K562 (cell line): ENCODE results near the gene GPR183. TPM values are rescaled to one million over a fixed set of nuclear protein-coding genes. Genes with fewer than 3 reads are reported as not detected.

Source experiments
- ARID2 ChIP-seq: fragments of 450-650 bp; IDR thresholded peaks from 2 replicates; pipeline ENCODE4 v1.6.1; 2017; ENCODE audit warnings: antibody characterized with exemption, mild to moderate bottlenecking
- BRF1 ChIP-seq: IDR thresholded peaks from 3 replicates; pipeline ENCODE4 v1.6.1; 2011; ENCODE audit warnings: borderline replicate concordance, mild to moderate bottlenecking; ENCODE audit not compliant: insufficient read length; ENCODE audit errors: extremely low read depth
- CSDE1 ChIP-seq, 2 experiments: fragments of 450-650 bp; IDR thresholded peaks; 2 replicates each; pipeline ENCODE4 v1.6.1; 2016; ENCODE audit warnings: mild to moderate bottlenecking in 1 of 2
- ELF4 ChIP-seq: fragments of 450-650 bp; formaldehyde crosslinking; IDR thresholded peaks from 2 replicates; pipeline ENCODE4 v1.4.0; 2022; ENCODE audit warnings: missing genetic modification characterization
- HNRNPH1 ChIP-seq: fragments of 200-400 bp; formaldehyde crosslinking; optimal IDR thresholded peaks from 2 replicates; pipeline ENCODE3; 2017; ENCODE audit warnings: low read depth, mild to moderate bottlenecking, low read length, moderate library complexity
- IFI16 ChIP-seq: fragments of 250-450 bp; sonication (Bioruptor Pico); IDR thresholded peaks from 2 replicates; pipeline ENCODE4 v2.1.2; 2022; ENCODE audit warnings: mild to moderate bottlenecking, inconsistent platforms
- MYNN ChIP-seq, 2 experiments: sonication (generic); formaldehyde crosslinking in 1 of 2; IDR thresholded peaks; 2 replicates each; pipeline versions ENCODE4 v1.5.0 to v1.6.1; 2016 to 2020; ENCODE audit warnings: antibody characterized with exemption in 1 of 2, missing genetic modification reagents in 1 of 2
- NR1H2 ChIP-seq: sonication (generic); formaldehyde crosslinking; IDR thresholded peaks from 2 replicates; pipeline ENCODE4 v1.4.0; 2020; ENCODE audit warnings: mild to moderate bottlenecking, missing genetic modification reagents
- RAD51 ChIP-seq: fragments of 450-650 bp; IDR thresholded peaks from 2 replicates; pipeline ENCODE4 v1.7.1; 2016; ENCODE audit warnings: low read depth, mild to moderate bottlenecking, borderline replicate concordance
- RFX1 ChIP-seq: fragments of 450-650 bp; IDR thresholded peaks from 2 replicates; pipeline ENCODE4 v1.6.1; 2016; ENCODE audit warnings: mild to moderate bottlenecking, moderate library complexity
- SLC30A9 ChIP-seq: fragments of 250-450 bp; sonication (Bioruptor Pico); IDR thresholded peaks from 2 replicates; pipeline ENCODE4 v1.8.0; 2022; ENCODE audit warnings: mild to moderate bottlenecking, moderate library complexity
- SMARCE1 ChIP-seq: fragments of 450-650 bp; IDR thresholded peaks from 2 replicates; pipeline ENCODE4 v1.7.1; 2016; ENCODE audit warnings: mild to moderate bottlenecking
- SOX6 ChIP-seq: fragments of 450-650 bp; IDR thresholded peaks from 2 replicates; pipeline ENCODE4 v1.6.1; 2014; ENCODE audit warnings: mild to moderate bottlenecking
- SP1 ChIP-seq: sonication (generic); formaldehyde crosslinking; IDR thresholded peaks from 2 replicates; pipeline ENCODE4 v1.8.1; 2022; ENCODE audit warnings: mild to moderate bottlenecking, missing genetic modification reagents
- ZNF212 ChIP-seq: fragments of 450-650 bp; formaldehyde crosslinking; IDR thresholded peaks from 2 replicates; pipeline ENCODE4 v1.4.0; 2020; ENCODE audit warnings: mild to moderate bottlenecking
- ZNF232 ChIP-seq: sonication (generic); formaldehyde crosslinking; IDR thresholded peaks from 2 replicates; pipeline ENCODE4 v1.8.0; 2022; ENCODE audit warnings: mild to moderate bottlenecking, missing genetic modification reagents
- ZNF316 ChIP-seq: fragments of 450-650 bp; IDR thresholded peaks from 2 replicates; pipeline ENCODE4 v1.6.1; 2016
- ZNF354B ChIP-seq: fragments of 250-450 bp; sonication (Bioruptor Pico); IDR thresholded peaks from 2 replicates; pipeline ENCODE4 v1.4.0; 2020
- ZNF830 ChIP-seq: fragments of 250-450 bp; sonication (Bioruptor Pico); IDR thresholded peaks from 2 replicates; pipeline ENCODE4 v1.5.0; 2021; ENCODE audit warnings: mild to moderate bottlenecking
- ZSCAN29 ChIP-seq: fragments of 450-650 bp; IDR thresholded peaks from 2 replicates; pipeline ENCODE4 v1.6.1; 2017
- polyA plus RNA-seq, 8 experiments: library from polyadenylated mRNA; depleted of rRNA in 4 of 8; stranded (reverse) in 5 of 8; unstranded in 3 of 8; fragments of >200 nt; fragmentation: Nextera tagmentation in 2 of 8; fragmentation: Illumina TruSeq in 1 of 8; extraction: Ambion mirVana in 2 of 8; extraction: Trizol in 1 of 8; gene quantifications; 2 replicates each; pipeline versions ENCODE4 v1.2.1 to v1.2.3, GENCODE V29; 2011 to 2014; ENCODE audit warnings: inconsistent platforms in 1 of 8, missing spikeins in 1 of 8
- total RNA-seq, 7 experiments: library from RNA; depleted of rRNA in 6 of 7; stranded (reverse); fragments of >200 nt in 6 of 7; fragmentation: Illumina TruSeq in 2 of 7; extraction: Trizol in 2 of 7; gene quantifications; 2 replicates each; pipeline versions ENCODE4 v1.2.1 to v1.2.3, GENCODE V29; 2011 to 2021; ENCODE audit warnings: low replicate concordance in 1 of 7
- TF ChIP-seq, protein P1 (sequence below): fragments of 250-450 bp; sonication (Bioruptor Pico); IDR thresholded peaks from 2 replicates; pipeline ENCODE4 v1.4.0; 2020; ENCODE audit warnings: mild to moderate bottlenecking, moderate library complexity
- TF ChIP-seq, protein P2 (sequence below), 2 experiments: fragments of 250-450 bp in 1 of 2; fragments of 450-650 bp in 1 of 2; sonication (Bioruptor Pico) in 1 of 2; IDR thresholded peaks; 2 replicates each; pipeline versions ENCODE4 v1.6.1 to v1.8.0; 2016 to 2021; ENCODE audit warnings: mild to moderate bottlenecking in 2 of 2, moderate library complexity in 2 of 2, missing compliant biosample characterization in 1 of 2, missing genetic modification characterization in 1 of 2
- TF ChIP-seq, protein P3 (sequence below): sonication (generic); formaldehyde crosslinking; IDR thresholded peaks from 2 replicates; pipeline ENCODE4 v1.8.1; 2023; ENCODE audit warnings: missing genetic modification reagents, mild to moderate bottlenecking, borderline replicate concordance

The GPR183 gene
- total and polyA plus RNA-seq, 9 of the 15 experiments (the other 6 are each of a cell fraction or from before 2014, with no cell fraction given), result 1.3 to 10.2 (median 3.7) TPM

DNA sequence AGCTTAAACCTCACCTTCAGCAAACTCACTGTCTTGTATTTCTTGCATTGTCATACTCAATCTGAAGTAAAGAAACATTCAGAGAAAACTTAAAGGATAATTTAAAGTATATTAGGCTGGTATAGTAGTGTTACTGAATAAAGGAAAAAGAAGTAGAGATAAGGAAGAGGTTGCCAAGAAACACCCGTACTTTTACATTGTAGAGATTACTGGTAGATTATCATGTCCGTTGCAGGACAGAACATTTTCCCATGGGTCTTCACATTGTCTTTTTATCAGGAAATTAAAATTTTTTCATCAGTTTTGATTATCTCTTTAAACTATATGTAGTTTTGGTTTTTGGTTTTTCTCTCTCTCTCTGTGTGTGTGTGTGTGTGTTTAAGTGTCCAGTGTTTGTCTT, 19.9 kb upstream of the GPR183 start (continued):
- TF ChIP-seq, protein P1, sequence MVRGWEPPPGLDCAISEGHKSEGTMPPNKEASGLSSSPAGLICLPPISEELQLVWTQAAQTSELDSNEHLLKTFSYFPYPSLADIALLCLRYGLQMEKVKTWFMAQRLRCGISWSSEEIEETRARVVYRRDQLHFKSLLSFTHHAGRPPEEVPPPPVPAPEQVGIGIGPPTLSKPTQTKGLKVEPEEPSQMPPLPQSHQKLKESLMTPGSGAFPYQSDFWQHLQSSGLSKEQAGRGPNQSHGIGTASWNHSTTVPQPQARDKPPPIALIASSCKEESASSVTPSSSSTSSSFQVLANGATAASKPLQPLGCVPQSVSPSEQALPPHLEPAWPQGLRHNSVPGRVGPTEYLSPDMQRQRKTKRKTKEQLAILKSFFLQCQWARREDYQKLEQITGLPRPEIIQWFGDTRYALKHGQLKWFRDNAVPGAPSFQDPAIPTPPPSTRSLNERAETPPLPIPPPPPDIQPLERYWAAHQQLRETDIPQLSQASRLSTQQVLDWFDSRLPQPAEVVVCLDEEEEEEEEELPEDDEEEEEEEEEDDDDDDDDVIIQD (CRISPR knock-in tag), result no peak
- TF ChIP-seq RAD51 (no peak), BRF1 (no peak), ARID2 (no peak), CSDE1 (IDR thresholded peaks at IDR 0.05) (no peak), SLC30A9 (CRISPR knock-in tag) (no peak), NR1H2 (CRISPR knock-in tag) (no peak), HNRNPH1 (no peak), ZNF316 (no peak), ZSCAN29 (no peak), ZNF354B (no peak), SP1 (CRISPR knock-in tag) (no peak), SOX6 (0 out of 2 replicates have a peak, but pooled peaks have one; percentile 18), MYNN (IDR thresholded peaks at IDR 0.05) (peak; percentile 95), MYNN (CRISPR knock-in tag; IDR thresholded peaks at IDR 0.05) (peak; percentile 50; the same call in 1 of the 2 replicates), IFI16 (no peak), ZNF232 (CRISPR knock-in tag) (no peak), ZNF212 (no peak), RFX1 (peak; percentile 57), ELF4 (CRISPR knock-in tag) (no peak), ZNF830 (CRISPR knock-in tag) (no peak), SMARCE1 (0 out of 2 replicates have a peak, but pooled peaks have one; percentile 18)
- TF ChIP-seq, protein P2, sequence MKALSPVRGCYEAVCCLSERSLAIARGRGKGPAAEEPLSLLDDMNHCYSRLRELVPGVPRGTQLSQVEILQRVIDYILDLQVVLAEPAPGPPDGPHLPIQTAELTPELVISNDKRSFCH (CRISPR knock-in tag; IDR thresholded peaks at IDR 0.05), result no peak
- TF ChIP-seq, protein P2 (tag; IDR thresholded peaks at IDR 0.05), result no peak
- TF ChIP-seq, protein P3, sequence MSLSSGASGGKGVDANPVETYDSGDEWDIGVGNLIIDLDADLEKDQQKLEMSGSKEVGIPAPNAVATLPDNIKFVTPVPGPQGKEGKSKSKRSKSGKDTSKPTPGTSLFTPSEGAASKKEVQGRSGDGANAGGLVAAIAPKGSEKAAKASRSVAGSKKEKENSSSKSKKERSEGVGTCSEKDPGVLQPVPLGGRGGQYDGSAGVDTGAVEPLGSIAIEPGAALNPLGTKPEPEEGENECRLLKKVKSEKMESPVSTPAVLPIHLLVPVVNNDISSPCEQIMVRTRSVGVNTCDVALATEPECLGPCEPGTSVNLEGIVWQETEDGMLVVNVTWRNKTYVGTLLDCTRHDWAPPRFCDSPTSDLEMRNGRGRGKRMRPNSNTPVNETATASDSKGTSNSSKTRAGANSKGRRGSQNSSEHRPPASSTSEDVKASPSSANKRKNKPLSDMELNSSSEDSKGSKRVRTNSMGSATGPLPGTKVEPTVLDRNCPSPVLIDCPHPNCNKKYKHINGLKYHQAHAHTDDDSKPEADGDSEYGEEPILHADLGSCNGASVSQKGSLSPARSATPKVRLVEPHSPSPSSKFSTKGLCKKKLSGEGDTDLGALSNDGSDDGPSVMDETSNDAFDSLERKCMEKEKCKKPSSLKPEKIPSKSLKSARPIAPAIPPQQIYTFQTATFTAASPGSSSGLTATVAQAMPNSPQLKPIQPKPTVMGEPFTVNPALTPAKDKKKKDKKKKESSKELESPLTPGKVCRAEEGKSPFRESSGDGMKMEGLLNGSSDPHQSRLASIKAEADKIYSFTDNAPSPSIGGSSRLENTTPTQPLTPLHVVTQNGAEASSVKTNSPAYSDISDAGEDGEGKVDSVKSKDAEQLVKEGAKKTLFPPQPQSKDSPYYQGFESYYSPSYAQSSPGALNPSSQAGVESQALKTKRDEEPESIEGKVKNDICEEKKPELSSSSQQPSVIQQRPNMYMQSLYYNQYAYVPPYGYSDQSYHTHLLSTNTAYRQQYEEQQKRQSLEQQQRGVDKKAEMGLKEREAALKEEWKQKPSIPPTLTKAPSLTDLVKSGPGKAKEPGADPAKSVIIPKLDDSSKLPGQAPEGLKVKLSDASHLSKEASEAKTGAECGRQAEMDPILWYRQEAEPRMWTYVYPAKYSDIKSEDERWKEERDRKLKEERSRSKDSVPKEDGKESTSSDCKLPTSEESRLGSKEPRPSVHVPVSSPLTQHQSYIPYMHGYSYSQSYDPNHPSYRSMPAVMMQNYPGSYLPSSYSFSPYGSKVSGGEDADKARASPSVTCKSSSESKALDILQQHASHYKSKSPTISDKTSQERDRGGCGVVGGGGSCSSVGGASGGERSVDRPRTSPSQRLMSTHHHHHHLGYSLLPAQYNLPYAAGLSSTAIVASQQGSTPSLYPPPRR (CRISPR knock-in tag), result no peak
- TF ChIP-seq, all 486 proteins: peak for 6
